ENCODE measurements around the gene SPON2. TPM values are rescaled to one million over a fixed set of nuclear protein-coding genes. Genes with fewer than 3 reads are reported as not detected.

The SPON2 gene
- total RNA-seq, 1 experiment from 2014 or later: 6.6 TPM

DNA sequence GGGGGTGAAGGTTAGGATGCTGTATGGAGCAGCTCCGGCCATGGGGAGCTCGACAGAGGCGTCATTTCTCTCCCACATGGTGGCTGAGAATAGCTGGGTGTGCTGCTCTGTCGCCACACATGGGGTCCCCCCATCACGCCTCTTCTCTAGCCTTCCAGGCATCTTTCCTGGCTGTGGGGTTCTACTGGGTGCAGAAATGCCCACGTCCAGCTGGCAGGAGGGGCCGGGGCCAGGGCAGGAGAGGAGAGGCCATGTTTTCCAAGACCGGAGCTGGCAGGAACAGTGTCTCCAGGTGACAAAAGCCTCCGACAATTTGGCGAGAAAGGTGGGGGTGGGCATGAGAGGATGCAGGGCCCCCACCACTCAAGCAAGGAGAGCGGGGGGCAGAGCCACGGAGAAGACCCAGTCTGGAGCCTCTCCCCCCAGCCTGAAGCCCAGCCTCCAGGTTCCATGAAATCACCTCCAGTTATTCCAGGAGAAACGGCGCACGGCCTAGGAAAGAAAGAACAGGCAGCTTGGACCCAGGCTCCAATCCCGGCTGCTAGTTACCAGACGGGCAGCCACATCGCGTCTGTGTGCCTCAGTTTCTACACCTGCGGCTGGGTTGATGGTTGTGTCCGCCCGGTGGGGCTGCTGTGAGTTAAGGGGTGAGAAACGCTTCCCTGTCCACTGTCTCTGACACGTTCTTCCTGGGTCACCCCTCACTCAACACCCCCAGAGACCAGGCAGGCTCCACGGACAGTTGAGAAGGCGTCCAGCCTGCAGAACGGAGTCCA lies 27.4 kb upstream of the SPON2 start (continued):
- TF ChIP-seq, protein P1, sequence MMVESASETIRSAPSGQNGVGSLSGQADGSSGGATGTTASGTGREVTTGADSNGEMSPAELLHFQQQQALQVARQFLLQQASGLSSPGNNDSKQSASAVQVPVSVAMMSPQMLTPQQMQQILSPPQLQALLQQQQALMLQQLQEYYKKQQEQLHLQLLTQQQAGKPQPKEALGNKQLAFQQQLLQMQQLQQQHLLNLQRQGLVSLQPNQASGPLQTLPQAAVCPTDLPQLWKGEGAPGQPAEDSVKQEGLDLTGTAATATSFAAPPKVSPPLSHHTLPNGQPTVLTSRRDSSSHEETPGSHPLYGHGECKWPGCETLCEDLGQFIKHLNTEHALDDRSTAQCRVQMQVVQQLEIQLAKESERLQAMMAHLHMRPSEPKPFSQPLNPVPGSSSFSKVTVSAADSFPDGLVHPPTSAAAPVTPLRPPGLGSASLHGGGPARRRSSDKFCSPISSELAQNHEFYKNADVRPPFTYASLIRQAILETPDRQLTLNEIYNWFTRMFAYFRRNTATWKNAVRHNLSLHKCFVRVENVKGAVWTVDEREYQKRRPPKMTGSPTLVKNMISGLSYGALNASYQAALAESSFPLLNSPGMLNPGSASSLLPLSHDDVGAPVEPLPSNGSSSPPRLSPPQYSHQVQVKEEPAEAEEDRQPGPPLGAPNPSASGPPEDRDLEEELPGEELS (CRISPR knock-in tag; IDR thresholded peaks at IDR 0.05): no peak
- TF ChIP-seq TEAD4 (CRISPR knock-in tag; IDR thresholded peaks at IDR 0.05) (no peak), ZNF121 (CRISPR knock-in tag; IDR thresholded peaks at IDR 0.05) (no peak), JAZF1 (CRISPR knock-in tag; IDR thresholded peaks at IDR 0.05) (no peak), SP1 (CRISPR knock-in tag; conservative IDR thresholded peaks at IDR 0.05) (no peak)
- TF ChIP-seq, protein P2, sequence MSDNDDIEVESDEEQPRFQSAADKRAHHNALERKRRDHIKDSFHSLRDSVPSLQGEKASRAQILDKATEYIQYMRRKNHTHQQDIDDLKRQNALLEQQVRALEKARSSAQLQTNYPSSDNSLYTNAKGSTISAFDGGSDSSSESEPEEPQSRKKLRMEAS (CRISPR knock-in tag; IDR thresholded peaks at IDR 0.05): no peak
- TF ChIP-seq, protein P3, sequence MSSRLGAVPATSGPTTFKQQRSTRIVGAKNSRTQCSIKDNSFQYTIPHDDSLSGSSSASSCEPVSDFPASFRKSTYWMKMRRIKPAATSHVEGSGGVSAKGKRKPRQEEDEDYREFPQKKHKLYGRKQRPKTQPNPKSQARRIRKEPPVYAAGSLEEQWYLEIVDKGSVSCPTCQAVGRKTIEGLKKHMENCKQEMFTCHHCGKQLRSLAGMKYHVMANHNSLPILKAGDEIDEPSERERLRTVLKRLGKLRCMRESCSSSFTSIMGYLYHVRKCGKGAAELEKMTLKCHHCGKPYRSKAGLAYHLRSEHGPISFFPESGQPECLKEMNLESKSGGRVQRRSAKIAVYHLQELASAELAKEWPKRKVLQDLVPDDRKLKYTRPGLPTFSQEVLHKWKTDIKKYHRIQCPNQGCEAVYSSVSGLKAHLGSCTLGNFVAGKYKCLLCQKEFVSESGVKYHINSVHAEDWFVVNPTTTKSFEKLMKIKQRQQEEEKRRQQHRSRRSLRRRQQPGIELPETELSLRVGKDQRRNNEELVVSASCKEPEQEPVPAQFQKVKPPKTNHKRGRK (CRISPR knock-in tag; IDR thresholded peaks at IDR 0.05; ENCODE audit: borderline replicate concordance): no peak

DNA sequence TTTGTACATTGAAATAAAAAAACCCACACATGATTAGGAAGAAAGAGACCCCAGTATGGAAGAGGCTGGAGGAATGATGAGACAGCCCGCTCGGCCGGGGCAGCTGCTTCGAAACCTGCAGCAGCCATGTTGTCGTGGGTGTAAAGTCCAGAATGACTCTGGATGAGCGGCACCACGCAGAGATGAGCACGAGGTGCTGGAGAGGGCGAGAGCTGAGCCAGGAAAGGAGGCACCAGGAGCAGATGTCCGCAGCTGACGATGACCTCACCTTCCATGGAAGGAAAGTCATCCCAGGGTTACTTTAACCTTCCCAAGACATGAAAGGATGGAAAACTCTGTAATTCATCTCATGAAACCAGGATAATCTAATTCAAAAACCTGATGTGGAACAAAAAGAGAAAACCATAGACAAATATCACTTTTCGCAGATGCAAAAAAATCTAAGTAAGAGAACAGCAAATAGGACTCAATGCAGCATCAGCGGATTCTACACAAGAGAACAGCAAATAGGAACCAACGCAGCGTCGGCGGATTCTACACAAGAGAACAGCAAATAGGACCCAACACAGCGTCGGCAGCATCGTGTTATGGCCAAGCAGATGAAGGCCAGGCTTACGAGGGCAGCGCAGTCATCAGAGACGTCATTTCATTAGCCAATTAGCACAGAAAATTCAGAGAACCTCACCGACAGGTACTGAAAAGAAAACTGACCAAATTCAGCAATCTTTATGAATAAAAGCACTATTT lies 25.9 kb upstream of the SPON2 start:
- TF ChIP-seq, protein P4, sequence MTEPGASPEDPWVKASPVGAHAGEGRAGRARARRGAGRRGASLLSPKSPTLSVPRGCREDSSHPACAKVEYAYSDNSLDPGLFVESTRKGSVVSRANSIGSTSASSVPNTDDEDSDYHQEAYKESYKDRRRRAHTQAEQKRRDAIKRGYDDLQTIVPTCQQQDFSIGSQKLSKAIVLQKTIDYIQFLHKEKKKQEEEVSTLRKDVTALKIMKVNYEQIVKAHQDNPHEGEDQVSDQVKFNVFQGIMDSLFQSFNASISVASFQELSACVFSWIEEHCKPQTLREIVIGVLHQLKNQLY (CRISPR knock-in tag; IDR thresholded peaks at IDR 0.05): no peak
- TF ChIP-seq NR2C2 (CRISPR knock-in tag; IDR thresholded peaks at IDR 0.05) (no peak), ATF1 (CRISPR knock-in tag; IDR thresholded peaks at IDR 0.05) (no peak), ZBTB21 (CRISPR knock-in tag; IDR thresholded peaks at IDR 0.05; ENCODE audit: borderline replicate concordance) (no peak), ZNF121 (CRISPR knock-in tag; IDR thresholded peaks at IDR 0.05) (no peak), ZNF396 (CRISPR knock-in tag; IDR thresholded peaks at IDR 0.05; ENCODE audit: borderline replicate concordance) (no peak), NR1H2 (CRISPR knock-in tag; IDR thresholded peaks at IDR 0.05) (no peak), ELF4 (CRISPR knock-in tag; IDR thresholded peaks at IDR 0.05; ENCODE audit: low read depth) (no peak)
- TF ChIP-seq, protein P2 (CRISPR knock-in tag; IDR thresholded peaks at IDR 0.05): no peak
- TF ChIP-seq, protein P5, sequence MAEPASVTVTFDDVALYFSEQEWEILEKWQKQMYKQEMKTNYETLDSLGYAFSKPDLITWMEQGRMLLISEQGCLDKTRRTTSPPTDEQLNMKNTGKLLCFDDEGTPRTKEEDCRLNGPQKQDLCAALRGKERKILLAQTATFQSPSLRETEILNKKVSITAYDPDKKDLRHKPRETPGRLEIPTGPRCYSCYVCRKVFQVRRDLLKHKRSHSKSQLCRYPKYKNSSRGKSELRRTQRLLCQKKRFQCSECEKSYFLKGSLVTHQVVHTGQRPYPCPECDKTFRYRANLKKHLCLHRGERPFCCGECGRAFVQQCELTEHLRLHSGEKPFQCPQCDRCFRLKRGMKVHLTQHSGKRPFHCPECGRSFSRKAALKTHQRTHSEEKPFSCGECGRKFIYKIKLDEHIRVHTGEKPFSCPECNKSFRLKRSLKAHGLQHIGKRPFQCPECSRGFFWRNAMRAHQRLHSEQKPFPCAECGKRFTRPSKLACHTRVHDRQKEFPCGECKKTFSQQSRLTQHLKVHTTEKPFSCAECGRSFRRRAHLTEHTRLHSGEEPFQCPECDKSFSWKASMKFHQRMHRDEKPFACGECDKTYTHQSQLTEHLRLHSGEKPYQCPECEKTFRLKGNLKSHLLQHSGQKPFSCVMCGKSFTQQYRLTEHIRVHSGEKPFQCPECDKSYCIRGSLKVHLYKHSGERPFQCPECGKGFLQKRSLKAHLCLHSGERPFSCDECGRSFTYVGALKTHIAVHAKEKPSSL (CRISPR knock-in tag; conservative IDR thresholded peaks at IDR 0.05): no peak
- TF ChIP-seq, protein P6, sequence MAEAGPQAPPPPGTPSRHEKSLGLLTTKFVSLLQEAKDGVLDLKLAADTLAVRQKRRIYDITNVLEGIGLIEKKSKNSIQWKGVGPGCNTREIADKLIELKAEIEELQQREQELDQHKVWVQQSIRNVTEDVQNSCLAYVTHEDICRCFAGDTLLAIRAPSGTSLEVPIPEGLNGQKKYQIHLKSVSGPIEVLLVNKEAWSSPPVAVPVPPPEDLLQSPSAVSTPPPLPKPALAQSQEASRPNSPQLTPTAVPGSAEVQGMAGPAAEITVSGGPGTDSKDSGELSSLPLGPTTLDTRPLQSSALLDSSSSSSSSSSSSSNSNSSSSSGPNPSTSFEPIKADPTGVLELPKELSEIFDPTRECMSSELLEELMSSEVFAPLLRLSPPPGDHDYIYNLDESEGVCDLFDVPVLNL (CRISPR knock-in tag; IDR thresholded peaks at IDR 0.05; ENCODE audit: borderline replicate concordance, low read depth): no peak
- ATAC-seq (no peak), DNase-seq (ENCODE audit: low spot score) (peak; percentile 5)
- Mint-ChIP-seq H3K27ac (no peak overlapping the region), H3K4me3 (no peak overlapping the region), H3K9me3 (no peaks in the 10 kb centered on the region), H3K36me3 (no peaks in the 10 kb centered on the region), H3K27me3 (ENCODE audit: low read depth) (no peaks in the 10 kb centered on the region), H3K4me1 (no peaks in the 10 kb centered on the region)
- POLR2A ChIA-PET: no interaction called here
- CTCF ChIA-PET: interaction anchor here (0.9 to 1.2 kb wide), 2 partner anchors 88 to 470 kb away, joined by 3 read pairs; no protein-coding TSS in a partner anchor
